Kasumi-1 (cell line): ENCODE measurements around the gene EFS.
"Not testable (repeated sequence)": the region's sequence is repeated elsewhere in the genome, so short reads cannot be mapped to it uniquely, and the experiment has no call there.

Experiments
- DNase-seq, 2 experiments: peaks; one replicate each; lab custom pipeline; 2025; lab: John Stamatoyannopoulos, UW

EFS gene, protein sequence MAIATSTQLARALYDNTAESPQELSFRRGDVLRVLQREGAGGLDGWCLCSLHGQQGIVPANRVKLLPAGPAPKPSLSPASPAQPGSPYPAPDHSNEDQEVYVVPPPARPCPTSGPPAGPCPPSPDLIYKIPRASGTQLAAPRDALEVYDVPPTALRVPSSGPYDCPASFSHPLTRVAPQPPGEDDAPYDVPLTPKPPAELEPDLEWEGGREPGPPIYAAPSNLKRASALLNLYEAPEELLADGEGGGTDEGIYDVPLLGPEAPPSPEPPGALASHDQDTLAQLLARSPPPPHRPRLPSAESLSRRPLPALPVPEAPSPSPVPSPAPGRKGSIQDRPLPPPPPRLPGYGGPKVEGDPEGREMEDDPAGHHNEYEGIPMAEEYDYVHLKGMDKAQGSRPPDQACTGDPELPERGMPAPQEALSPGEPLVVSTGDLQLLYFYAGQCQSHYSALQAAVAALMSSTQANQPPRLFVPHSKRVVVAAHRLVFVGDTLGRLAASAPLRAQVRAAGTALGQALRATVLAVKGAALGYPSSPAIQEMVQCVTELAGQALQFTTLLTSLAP

DNA sequence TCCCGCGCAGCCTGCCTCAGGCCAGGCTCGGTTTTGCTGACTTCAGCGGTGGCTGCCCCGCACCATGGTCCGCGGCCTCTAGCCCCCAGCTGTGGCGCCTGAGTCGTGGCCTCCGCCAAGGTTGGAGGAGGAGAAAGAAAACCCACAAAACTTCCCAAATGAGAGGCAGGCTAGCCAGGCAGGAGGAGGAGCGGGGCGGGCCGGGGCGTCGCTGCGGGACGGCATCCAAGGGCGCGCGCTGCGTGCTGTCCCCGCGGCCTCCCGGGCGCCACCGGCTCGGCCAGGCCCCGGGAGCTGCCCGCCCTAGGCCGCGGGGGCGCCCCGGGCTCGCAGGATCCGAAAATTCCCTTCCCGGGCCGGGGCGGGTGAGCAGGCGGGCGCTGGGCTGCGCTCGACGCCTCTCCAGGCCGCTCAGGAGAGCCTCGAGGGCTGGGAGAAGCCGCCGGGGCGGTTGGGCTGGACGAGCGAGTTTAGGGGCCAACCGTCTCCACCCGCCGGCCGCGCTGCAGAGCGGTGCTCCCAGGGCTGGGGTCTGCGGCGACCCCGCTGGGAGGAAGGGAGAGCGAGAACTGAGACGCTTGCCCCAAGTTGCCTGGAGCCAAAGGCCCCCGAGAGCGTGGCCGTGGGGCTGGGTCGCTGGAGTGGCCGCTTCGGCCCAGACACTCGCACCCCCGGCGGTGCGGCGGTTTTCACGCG, at the start of gene EFS:
Gene EFS, minus strand, starts transcription at position 137 of the 696 bp plus-strand sequence. CDS start 147 bp downstream, outside the sequence.
- no peak for DNase-seq

- no peak for DNase-seq
Observed at GRCh38 chr14:23414254-23414653, 49.3 kb upstream of the EFS start.

GRCh38 chr14:23413681-23414080, 48.7 kb upstream of the EFS start:
- DNase-seq, result no peak

DNA sequence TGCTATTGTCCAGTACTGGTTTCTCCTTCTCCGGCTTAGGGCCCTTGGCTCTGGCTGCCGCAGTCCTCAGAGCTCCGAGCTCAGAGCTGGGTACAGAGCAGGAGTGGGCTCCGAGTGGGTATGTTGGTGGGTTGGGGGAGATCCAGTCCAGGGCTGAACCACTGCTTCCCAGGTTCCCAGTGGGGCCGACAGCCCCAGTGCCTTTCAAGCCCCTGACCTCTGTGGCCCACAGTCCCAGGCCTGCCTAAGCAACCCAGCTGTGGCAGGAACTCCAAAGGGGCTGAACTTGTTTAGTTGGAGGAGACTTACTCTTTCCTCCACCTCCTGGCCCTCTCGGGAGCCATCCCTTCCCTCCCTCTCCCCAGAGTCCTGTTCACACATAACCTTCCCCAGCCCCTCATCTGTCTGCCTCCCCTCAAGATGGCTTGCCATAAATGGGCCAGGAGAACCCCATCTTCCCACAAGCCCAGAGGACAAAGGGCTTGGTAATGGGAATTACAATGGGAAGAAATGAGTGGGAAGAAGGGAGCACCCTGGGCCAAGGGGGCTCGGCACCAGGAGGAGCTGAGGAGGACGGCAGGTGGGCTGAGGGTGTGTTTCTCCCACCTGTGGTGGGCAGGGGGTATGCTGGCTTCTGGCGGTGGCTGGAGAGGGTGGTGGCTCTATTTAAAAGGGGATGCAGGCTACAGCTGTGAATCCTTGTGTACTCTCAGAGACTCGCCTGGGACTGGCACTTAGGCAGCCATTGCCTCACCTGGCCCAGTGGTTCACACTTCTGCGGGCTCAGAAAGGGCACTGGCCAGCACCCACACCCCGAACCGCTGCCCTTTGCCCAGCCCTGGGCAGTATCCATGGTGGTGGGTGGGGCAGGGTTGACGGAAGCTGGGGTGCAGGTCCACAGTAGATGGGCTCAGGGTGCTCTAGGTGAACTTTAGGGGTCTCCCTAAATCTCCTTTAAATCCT, 46.9 kb upstream of the EFS start:
- no peak for DNase-seq

DNA sequence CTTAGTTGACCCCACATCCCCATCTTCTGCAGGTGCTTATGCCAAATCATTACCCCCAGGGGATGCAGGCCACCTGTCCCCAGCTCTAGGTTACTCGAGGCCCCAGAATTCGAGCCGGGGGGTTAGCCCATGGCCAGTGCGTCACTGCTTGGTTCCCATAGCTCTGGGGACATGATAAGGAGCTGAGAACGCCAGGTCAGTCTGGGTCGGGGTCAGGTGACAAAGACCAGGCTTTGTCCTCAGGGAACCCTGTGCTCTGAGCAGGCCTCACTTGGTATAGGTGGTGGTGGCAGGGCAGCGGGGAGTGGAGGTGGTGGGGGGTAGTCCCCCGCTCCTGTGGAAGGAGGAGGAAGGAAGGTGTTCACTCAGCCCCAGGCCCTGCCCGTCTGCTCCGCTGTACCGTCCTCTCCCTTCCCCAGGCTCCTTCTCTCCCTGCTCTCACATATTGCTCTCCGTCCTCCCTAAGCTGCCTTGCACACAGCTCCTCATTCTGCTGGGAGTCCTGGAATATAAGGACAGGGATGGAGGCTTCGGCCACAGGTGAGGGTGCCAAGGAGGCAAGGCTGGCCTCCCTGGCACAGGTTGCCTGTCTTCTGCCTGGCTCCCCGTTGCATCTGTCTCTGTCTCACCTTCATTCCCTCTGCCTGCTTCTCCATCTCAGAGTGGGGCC, 45.1 kb upstream of the EFS start:
- no peak for DNase-seq

GRCh38 chr14:23409475-23409874, 44.5 kb upstream of the EFS start:
- DNase-seq, result no peak

DNA sequence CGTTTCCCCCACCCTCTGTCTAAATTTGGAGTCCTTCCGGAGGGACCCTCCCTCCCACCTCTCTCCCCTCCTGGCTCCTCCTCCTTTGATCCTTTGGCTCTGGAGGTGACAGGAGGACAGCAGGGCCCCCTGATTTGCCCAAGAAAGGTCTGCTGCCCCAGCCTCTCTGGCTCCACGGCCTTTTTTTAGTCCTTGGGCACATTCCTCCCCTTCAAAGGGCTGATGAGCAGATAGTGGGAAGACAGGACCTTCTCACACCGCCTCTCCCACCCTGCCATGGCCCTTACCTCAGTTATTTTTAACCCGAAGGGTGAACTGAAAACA, 43.3 kb upstream of the EFS start:
- DNase-seq, result no peak

DNA sequence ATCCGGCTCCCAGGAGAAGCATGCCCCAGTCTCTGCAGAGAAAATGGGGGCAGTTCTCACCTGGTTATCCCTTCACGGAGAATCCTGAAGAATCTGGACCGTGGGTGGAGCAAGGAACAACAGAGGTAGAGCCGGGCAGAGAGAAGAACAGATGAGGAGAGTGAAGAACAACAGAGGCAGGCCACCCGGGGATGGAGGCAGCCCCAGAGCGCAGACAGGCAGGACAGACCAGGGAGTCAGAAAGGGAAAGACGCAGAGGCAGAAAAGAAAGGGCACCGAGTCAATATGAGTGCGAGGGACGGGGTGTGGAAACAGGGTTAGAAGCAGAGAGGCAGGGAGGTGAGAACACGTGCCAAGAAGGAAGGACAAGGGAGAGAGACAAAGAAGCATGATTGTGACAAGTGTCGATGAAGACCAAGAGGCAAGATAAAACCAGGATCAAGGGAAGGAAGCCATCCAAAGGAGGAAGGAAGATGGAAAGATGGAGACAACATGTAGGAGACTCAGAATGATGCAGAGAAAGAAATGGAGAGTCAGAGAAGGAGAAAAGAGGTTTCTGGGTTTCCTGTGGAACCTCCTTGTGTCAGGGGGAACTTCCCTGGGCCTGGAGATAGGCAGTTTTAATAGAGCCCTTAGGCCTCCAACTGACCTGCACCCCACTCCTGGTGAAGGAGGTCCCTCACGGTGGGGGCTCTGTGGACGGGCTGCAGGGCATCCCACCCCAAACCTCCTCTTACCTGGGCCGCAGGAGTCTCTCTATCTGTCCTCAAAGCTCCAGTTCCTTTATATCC, 42.7 kb upstream of the EFS start, which contains the start of gene MYH6:
Gene MYH6, minus strand, starts transcription at position 758 of the 791 bp plus-strand sequence. CDS start 1,050 bp downstream, outside the sequence.
- no peak for DNase-seq

DNA sequence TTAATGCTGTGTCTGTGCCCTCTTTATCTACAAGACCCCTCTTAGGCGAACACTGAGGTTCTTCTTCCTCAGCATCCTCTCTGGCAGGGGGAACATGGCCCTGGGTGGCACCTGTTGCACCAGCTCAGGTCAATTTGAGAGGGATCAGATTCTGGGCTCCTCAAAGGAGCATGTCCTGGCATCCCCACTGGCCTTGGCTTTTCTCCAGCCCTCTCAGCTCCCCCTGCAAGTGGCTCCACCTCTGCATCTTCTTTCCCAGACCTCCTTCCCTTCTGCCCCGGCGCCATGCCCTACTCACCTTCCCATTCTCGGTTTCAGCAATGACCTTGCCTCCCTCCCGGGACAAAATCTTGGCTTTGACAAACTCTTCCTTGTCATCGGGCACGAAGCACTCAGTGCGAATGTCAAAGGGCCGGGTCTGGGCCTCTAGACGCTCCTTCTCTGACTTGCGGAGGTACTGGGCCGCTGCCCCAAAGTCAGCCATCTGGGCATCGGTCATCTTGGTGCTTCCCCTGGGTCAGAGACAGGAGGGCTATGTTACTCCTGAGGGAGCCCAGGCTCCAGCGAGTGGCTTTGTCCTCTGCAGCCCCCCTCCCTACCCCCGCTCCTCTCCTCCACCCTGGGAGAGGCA, 41.9 kb upstream of the EFS start:
- DNase-seq, result no peak

DNA sequence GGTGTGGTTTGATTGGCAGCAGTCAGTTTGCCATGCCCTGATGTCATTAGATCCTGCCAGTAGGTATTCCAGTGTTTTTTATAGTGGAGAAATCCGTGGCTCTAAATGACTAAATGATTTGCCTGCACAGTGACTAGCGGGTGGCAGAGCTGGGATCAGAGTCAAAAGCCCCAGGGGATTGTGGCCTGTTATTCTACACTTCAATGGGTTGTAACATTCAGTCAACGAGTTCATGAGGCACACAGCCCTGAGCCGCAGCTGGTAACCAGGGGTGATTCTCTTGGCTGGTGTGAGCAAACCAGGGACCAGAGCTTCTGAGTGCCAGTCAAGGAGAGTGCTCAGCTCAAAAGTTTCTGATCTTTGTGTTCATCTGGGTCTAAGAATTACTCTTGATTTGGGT, 41.3 kb upstream of the EFS start:
- no peak for DNase-seq

GRCh38 chr14:23405516-23406025, 40.6 kb upstream of the EFS start:
- DNase-seq, result no peak

DNA sequence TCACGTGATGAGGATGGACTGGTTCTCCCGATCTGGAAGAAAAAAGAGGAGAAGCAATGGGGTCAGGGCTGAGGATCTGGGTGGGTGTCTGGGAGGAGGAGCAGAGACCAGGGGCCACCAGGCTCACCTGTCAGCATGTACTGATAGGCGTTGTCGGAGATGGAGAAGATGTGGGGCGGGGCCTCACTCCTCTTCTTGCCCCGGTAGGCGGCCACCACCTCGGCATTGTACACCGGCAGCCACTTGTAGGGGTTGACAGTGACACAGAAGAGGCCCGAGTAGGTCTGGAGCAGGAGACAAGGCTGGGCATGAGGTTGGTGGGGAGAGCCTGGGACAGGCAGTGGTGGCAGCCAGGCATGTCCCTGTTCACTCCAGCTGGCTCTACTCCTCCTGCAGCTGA, 40.1 kb upstream of the EFS start:
- DNase-seq, result no peak

DNA sequence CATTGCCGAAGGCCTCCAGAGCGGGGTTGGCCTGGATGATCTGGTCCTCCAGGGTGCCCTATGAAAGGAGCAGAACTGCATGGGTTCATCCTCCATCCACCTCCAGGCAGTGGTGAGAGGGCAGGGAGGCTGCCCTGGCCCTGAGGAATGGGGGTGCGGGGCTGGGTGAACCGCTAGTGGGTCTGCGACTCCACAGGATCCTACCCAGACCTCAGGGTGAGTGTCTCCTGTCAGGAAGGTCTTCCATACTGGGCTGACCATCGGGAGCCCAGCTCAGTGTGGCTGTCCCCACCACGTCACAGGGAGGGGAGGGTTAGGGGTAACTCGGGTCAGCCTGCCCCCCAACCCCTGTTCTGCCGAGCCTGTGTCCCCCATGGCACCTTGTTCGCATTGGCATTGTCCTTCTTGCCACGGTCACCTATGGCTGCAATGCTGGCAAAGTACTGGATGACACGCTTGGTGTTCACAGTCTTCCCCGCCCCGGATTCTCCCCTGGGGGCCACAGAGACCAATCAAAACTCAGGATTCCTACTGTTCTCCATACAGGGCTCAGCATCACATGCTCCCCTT, 39.4 kb upstream of the EFS start:
- no peak for DNase-seq

DNA sequence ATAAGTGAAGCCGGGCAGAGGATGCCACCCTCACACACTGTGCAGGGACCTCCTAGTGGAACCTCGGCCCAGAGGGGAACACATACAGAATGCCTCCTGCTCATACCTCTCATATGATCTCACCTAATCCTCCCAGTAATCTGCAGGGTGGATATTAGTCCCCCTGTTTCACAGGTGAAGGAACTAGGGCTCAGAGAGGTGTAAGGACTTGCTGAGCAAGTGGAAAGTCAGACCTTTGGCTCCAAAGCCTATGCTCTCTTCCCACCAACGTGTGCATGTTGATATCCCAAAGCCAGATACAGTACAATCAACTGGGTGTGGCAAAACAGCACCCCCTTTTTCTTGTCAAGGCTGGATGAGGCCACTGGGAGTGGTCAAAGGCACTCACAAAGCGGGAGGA, 38.9 kb upstream of the EFS start:
- no peak for DNase-seq

- no peak for DNase-seq
Observed at GRCh38 chr14:23403139-23403438, 38.1 kb upstream of the EFS start.

DNA sequence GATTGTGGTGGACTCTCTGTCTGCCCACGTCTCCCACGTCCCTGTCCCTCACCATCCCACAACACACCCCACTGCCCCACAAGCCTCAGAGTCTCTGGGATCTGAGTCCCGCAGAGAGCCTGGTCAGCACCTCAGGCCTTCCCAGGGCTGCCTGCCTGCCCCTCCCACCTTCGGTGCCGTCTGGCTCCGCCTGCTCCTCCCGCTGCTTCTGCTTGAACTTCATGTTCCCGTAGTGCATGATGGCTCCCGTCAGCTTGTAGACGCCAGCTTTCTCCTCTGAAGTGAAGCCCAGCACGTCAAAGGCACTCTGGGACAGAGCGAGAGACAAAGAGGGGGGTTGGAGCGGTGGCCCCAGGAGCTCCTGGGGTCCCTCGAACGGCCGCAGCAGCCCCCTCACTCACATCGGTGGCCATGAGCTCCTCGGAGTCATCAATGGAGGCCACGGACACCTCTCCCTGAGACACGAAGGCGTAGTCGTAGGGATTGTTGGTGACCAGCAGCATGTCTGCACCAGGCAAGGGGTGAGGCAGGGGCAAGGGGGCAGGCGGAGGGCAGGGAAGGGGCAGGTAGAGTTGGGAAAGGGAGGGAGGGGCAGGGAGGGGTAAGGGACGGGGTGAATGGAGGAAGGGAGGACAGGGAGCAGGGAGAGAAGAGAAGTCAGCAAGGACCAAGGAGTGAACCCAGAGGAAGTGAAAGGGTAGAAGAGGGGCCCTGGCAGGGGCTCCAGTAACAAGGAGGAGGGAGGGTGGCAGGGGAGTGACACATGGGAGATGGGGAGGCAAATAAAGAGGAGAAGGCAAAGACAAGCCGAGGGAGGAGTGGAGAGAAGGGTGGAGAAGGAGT, 37.5 kb upstream of the EFS start:
- DNase-seq, result no peak

DNA sequence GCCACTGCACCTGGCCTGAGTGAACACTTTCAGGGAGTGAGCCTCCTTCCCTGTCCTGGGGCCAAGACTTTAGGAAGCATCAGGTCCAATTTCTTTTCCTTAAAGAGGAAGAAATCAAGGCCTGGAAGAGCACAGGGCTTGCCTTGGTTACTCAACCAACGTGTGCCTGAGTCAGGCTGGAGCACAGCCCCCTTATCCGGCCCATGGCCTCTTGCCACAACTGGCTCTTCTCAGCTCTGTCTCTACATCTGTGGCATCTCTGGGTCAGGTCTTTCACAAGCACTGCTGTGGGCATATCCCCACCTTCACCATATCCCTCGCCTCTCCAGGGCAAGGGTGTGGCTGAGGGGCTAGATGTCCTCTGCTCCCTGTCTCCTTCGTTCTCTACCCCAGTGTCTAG, 36.3 kb upstream of the EFS start:
- no peak for DNase-seq

DNA sequence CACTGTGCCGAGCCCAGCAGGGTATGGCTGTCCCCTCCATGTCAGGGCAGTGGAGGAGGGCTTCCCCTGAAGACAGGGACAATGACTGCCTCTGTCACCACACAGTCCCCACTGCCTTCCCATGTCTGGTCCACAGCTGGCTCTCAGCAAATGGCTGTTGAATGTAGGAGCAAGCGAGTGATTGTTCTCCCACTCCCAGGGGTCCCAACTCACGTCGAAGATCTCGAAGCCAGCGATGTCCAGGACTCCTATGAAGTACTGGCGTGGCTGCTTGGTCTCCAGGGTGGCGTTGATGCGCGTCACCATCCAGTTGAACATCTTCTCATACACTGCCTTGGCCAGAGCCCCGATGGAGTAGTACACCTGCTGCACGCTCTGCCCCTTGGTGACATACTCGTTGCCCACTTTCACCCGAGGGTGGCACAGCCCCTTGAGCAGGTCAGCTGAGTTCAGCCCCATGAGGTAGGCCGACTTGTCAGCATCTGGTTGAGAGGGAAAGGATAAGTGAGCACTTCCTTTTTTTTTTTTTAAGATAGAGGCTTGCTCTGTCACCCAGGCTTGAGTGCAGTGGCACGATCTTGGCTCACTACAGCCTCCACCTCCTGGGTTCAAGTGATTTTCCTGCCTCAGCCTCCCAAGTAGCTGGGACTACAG, 35.7 kb upstream of the EFS start:
- not testable (repeated sequence) for DNase-seq
